Adrenal gland (tissue), 12 donors: Measurements from ENCODE around the gene RBM12. TPM values are rescaled to one million over a fixed set of nuclear protein-coding genes. Genes with fewer than 3 reads are reported as not detected.

Experiments used
- DNase-seq, 7 donors: peaks; one replicate each; pipeline ENCODE4 v3.0.0-alpha.2; 2019 to 2020
- H3K27ac ChIP-seq, 5 donors: fragments of 200-600 bp; sonication (generic) in 4 of 5; 1 replicate in 3 of 5; 2 replicates in 2 of 5; pipeline versions ENCODE4 v1.5.1 to v1.8.0; 2016 to 2020; ENCODE audit warnings: mild to moderate bottlenecking in 1 of 5
- H3K27me3 ChIP-seq: fragments of 200-600 bp; 2 replicates; pipeline ENCODE4 v1.8.0; 2021
- H3K36me3 ChIP-seq, 2 donors: fragments of 200-600 bp; replicated peaks in 1 of 2; 1 replicate in 1 of 2; 2 replicates in 1 of 2; pipeline versions ENCODE4 v1.5.1 to v1.8.0; 2018 to 2022
- H3K4me1 ChIP-seq, 2 donors: fragments of 200-600 bp; replicated peaks in 1 of 2; 1 replicate in 1 of 2; 2 replicates in 1 of 2; pipeline versions ENCODE4 v1.5.1 to v1.8.0; 2018 to 2021
- H3K4me3 ChIP-seq, 4 donors: fragments of 200-600 bp; sonication (generic) in 3 of 4; one replicate each; pipeline ENCODE4 v1.5.1; 2016 to 2018
- H3K9me3 ChIP-seq, 3 donors: fragments of 200-600 bp; sonication (generic) in 1 of 3; replicated peaks in 1 of 3; 1 replicate in 2 of 3; 2 replicates in 1 of 3; pipeline versions ENCODE4 v1.5.1 to v1.8.0; 2016 to 2021
- CTCF ChIP-seq, 6 experiments: fragments of 450-650 bp in 4 of 6; fragments of 200-600 bp in 2 of 6; sonication (generic) in 1 of 6; IDR thresholded peaks; 1 replicate in 5 of 6; 2 replicates in 1 of 6; pipeline versions ENCODE4 v1.5.1 to v1.8.0; 2016 to 2021; ENCODE audit warnings: antibody characterized with exemption in 6 of 6, mild to moderate bottlenecking in 2 of 6, moderate library complexity in 1 of 6
- POLR2A ChIP-seq, 2 donors: fragments of 450-650 bp; IDR thresholded peaks; one replicate each; pipeline ENCODE4 v1.6.1; 2017; ENCODE audit warnings: antibody characterized with exemption in 2 of 2, mild to moderate bottlenecking in 2 of 2, moderate library complexity in 1 of 2
- WGBS, 4 donors: extraction: QIAGEN DNeasy Blood & Tissue Kit in 2 of 4; methylation state at CpG; one replicate each; pipeline versions ENCODE4 v1.1.5 to v1.1.7; 2013 to 2017; 5-methylcytosine and 5-hydroxymethylcytosine counted together
- intact Hi-C, 2 donors: fragments of 100-400 bp; cut with DNase I; formaldehyde crosslinking; loops; one replicate each; pipeline versions ENCODE4 v1.14.1 to v1.15.0; 2022 to 2023
- polyA plus RNA-seq, 3 donors: library from polyadenylated mRNA; stranded (reverse); fragments of 200-250 nt in 2 of 3; fragments of 350-450 nt in 1 of 3; fragmentation: Illumina TruSeq in 1 of 3; extraction: RNeasy Lipid Tissue Mini Kit (QIAGEN cat#74804) in 1 of 3; gene quantifications; one replicate each; pipeline ENCODE4 v1.2.3, GENCODE V29; 2013 to 2014
- total RNA-seq, 9 donors: library from RNA; depleted of rRNA in 4 of 9; stranded (reverse); fragments of >200 nt in 4 of 9; fragments of 120-200 nt in 1 of 9; fragmentation: NEBNext Ultra II Directional in 1 of 9; extraction: Animal tissue kit (Norgen Biotek cat#: 25700) in 1 of 9; gene quantifications; one replicate each; pipeline versions ENCODE4 v1.1.0 to v1.2.4, GENCODE V29; 2013 to 2023
- donor health status: healthy with polysubstance abuse.
- donor health status: Bipolar disorder and iron deficiency.
- donor health status: DM: yes; HTN: yes; CAD: no.
- donor health status: DM: no; HTN: no; CAD: no.
- donor health status: DM: no; HTN: no; CAD: no.
- donor health status: DM: yes; HTN: yes; CAD: no.

RBM12 gene
- total and polyA plus RNA-seq, 12 donors = 7.7 to 98.6 (median 46.5) TPM

- 88 to 98% (median 94%) methylated on average over 2 of the region's 2 CpGs for WGBS, 4 donors
- TF ChIP-seq POLR2A (IDR thresholded peaks at IDR 0.05) = no peak
- no peak for TF ChIP-seq CTCF (IDR thresholded peaks at IDR 0.05)
- intact Hi-C loops = no loop called here
- Histone ChIP-seq H3K4me3 (no peak overlapping the region), H3K9me3 (no peaks in the 10 kb centered on the region), H3K4me1 (peaks cover 0 to 27% of the 10 kb centered on the region in 2 donors), H3K36me3 (peaks cover 0 to 15% of the 10 kb centered on the region in 2 donors), H3K27me3 (no peaks in the 10 kb centered on the region), H3K27ac (no peak overlapping the region)
- DNase-seq = no peak
Measured at GRCh38 chr20:35621560-35621946, 43.1 kb downstream of the RBM12 start.

- 80 to 96% (median 92%) methylated on average over 4 to 11 of the region's 11 CpGs for WGBS, 4 donors
- intact Hi-C loops = no loop called here
Measured at GRCh38 chr20:35620818-35621559, 43.7 kb downstream of the RBM12 start.

DNA sequence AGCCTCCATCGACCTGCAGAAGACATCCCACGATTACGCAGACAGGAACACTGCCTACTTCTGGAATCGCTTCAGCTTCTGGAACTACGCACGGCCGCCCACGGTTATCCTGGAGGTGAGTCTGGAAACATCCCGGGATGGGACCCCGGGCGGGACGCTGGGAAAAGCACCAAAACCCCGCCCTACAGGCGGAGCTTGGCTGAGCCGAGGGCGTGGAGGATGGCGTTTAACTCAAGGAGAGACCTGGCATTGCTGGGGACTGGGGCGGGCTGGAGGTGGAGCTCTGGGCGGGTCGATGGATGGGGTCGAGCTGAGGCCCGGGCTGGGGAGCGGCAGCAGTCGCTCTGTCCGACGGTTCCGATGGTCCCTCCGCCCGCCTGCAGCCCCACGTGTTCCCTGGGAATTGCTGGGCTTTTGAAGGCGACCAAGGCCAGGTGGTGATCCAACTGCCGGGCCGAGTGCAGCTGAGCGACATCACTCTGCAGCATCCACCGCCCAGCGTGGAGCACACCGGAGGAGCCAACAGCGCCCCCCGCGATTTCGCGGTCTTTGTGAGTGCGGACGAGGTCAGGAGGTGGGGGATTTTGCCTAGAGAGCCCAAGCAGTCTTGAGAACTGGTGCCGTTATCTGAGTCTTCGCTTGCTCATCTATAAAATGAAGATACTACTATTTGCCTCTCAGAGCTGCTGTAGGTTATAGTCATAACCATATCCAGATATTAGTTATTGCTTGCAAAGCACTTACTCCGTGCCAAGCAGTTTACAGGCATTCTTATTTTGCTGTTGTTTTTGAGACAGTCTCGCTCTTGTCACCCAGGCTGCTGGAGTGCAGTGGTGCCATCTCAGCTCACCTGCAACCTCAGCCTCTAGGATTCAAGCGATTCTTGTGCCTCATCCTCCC lies 45.3 kb downstream of the RBM12 start:
- Histone ChIP-seq H3K27ac (peak overlapping the region in 3 of 5 donors; percentile 3 to 97 (median 92)), H3K4me3 (peak overlapping the region in 2 of 4 donors; percentile 32 to 62), H3K36me3 (no peaks in the 10 kb centered on the region), H3K27me3 (no peaks in the 10 kb centered on the region), H3K4me1 (peaks cover 0 to 33% of the 10 kb centered on the region in 2 donors), H3K9me3 (no peaks in the 10 kb centered on the region)
- WGBS, 4 donors = 4 to 11% (median 5%) methylated on average over 20 to 49 of the region's 49 CpGs
- peak; percentile 82 to 90 (median 83) for DNase-seq
- TF ChIP-seq POLR2A (IDR thresholded peaks at IDR 0.05) (peak in 1 of 2 donors; percentile 29), CTCF (IDR thresholded peaks at IDR 0.05) (peak in 4 of 6 experiments; percentile 15 to 34 (median 30))
- intact Hi-C loops = loop anchor here in 1 of 2 donors (5.0 kb wide), 1 partner anchor 43 kb away; the partner anchor contains the start of genes CPNE1 and RBM12

More at GRCh38 chr20:35620818-35621559, 43.7 kb downstream of the RBM12 start:
- Histone ChIP-seq H3K4me3 (no peak overlapping the region), H3K36me3 (peaks cover 0 to 9% of the 10 kb centered on the region in 2 donors), H3K9me3 (no peaks in the 10 kb centered on the region), H3K4me1 (peaks cover 0 to 27% of the 10 kb centered on the region in 2 donors), H3K27ac (no peak overlapping the region), H3K27me3 (no peaks in the 10 kb centered on the region)
- no peak for TF ChIP-seq CTCF (IDR thresholded peaks at IDR 0.05)
- TF ChIP-seq POLR2A (IDR thresholded peaks at IDR 0.05) = no peak
- no peak for DNase-seq
